HCT116 (cell line): ENCODE results near the gene KRT85. TPM values are rescaled to one million over a fixed set of nuclear protein-coding genes. Genes with fewer than 3 reads are reported as not detected.

Source experiments
- ATAC-seq: fragments of 200-7000 bp; cut with Tn5 transposase; 2 replicates; pipeline ENCODE4 v1.9.1; 2020; ENCODE audit warnings: mild to moderate bottlenecking, moderate library complexity
- BruUV-seq: library from RNA; stranded (reverse); fragments of 400-500 nt; replicated peaks from 2 replicates; lab custom pipeline; 2021; lab: Mats Ljungman, UMichigan
- CTCF ChIA-PET: fragments of 300-600 bp; sonication (Branson Sonifier 250); formaldehyde crosslinking; loops from one replicate; lab custom pipeline; 2021; ENCODE audit warnings: antibody characterized with exemption; lab: Charles Lee
- POLR2A ChIA-PET: fragments of 300-600, 350-600 bp; sonication (Branson Sonifier 250); formaldehyde crosslinking; loops from one replicate; lab custom pipeline; 2021; ENCODE audit warnings: antibody characterized with exemption; lab: Charles Lee
- RAD21 ChIA-PET, 2 experiments: fragments of 300-600 bp; sonication (Branson Sonifier 250); formaldehyde crosslinking; loops; one replicate each; lab custom pipeline; 2023; ENCODE audit warnings: low total read pairs in 2 of 2; ENCODE audit not compliant: uncharacterized antibody in 2 of 2, unreplicated experiment in 2 of 2, low non-redundant PET in 1 of 2; lab: Charles Lee
- DNase-seq: peaks from one replicate; pipeline ENCODE4 v3.0.0-alpha.2; 2010; ENCODE audit warnings: low read depth, low spot score
- H2AFZ ChIP-seq: fragments of 200-600 bp; shearing (Covaris generic), sonication (generic); 2 replicates; pipeline ENCODE4 v1.6.1; 2017; ENCODE audit warnings: low read depth, mixed run types, mixed read lengths, antibody characterized with exemption, low read length; ENCODE audit not compliant: poor library complexity, severe bottlenecking
- H3K27ac ChIP-seq: 2 replicates; pipeline ENCODE4 v1.5.1; 2012; ENCODE audit warnings: low read depth, low read length
- H3K27me3 ChIP-seq: fragments of 200-600 bp; sonication (generic); 2 replicates; pipeline ENCODE4 v1.6.1; 2016; ENCODE audit warnings: mixed run types, low read length, mixed read lengths; ENCODE audit not compliant: insufficient read depth
- H3K36me3 ChIP-seq, 2 experiments: fragments of 200-500 bp in 1 of 2; fragments of 200-600 bp in 1 of 2; sonication (Bioruptor generic) in 1 of 2; sonication (generic) in 1 of 2; 2 replicates each; pipeline versions ENCODE4 v1.5.1 to v1.6.1; 2014 to 2016; ENCODE audit warnings: low read length in 2 of 2, inconsistent platforms in 1 of 2, mixed read lengths in 1 of 2, mixed run types in 1 of 2; ENCODE audit not compliant: insufficient read depth in 2 of 2, control insufficient read depth in 1 of 2
- H3K4me1 ChIP-seq, 2 experiments: fragments of 200-600 bp in 1 of 2; sonication (generic) in 1 of 2; 2 replicates each; pipeline versions ENCODE4 v1.5.1 to v1.6.1; 2012 to 2017; ENCODE audit warnings: low read length in 2 of 2, inconsistent platforms in 1 of 2, mild to moderate bottlenecking in 1 of 2, mixed read lengths in 1 of 2, mixed run types in 1 of 2, moderate library complexity in 1 of 2; ENCODE audit not compliant: insufficient read depth in 2 of 2, control insufficient read depth in 1 of 2
- H3K4me2 ChIP-seq: fragments of 200-600 bp; sonication (generic); 2 replicates; pipeline ENCODE4 v1.6.1; 2017; ENCODE audit warnings: mixed run types, low read length, mixed read lengths
- H3K4me3 ChIP-seq, 2 experiments: fragments of 200-600 bp in 1 of 2; sonication (generic) in 1 of 2; replicated peaks in 1 of 2; 2 replicates each; pipeline ENCODE4 v1.5.1; 2011 to 2016; ENCODE audit warnings: low read length in 2 of 2, control low read depth in 1 of 2, low read depth in 1 of 2, mild to moderate bottlenecking in 1 of 2, mixed read lengths in 1 of 2, mixed run types in 1 of 2
- H3K79me2 ChIP-seq: fragments of 200-600 bp; sonication (generic); 2 replicates; pipeline ENCODE4 v1.6.1; 2017; ENCODE audit warnings: mild to moderate bottlenecking, mixed run types, low read length, moderate library complexity, mixed read lengths; ENCODE audit not compliant: insufficient read depth
- H3K9ac ChIP-seq: fragments of 200-600 bp; sonication (generic); 2 replicates; pipeline ENCODE4 v1.6.1; 2016; ENCODE audit warnings: low read length, mixed read lengths
- H3K9me2 ChIP-seq: fragments of 200-600 bp; sonication (generic), shearing (Covaris generic); 2 replicates; pipeline ENCODE4 v1.6.1; 2017; ENCODE audit warnings: mixed run types, mild to moderate bottlenecking, moderate library complexity; ENCODE audit not compliant: insufficient read depth
- H3K9me3 ChIP-seq, 2 experiments: fragments of 200-500 bp in 1 of 2; fragments of 200-600 bp in 1 of 2; sonication (Bioruptor generic) in 1 of 2; sonication (generic) in 1 of 2; 2 replicates each; pipeline ENCODE4 v1.6.1; 2014 to 2017; ENCODE audit warnings: low read length in 2 of 2, mixed read lengths in 2 of 2, inconsistent platforms in 1 of 2, low read depth in 1 of 2, mild to moderate bottlenecking in 1 of 2, mixed run types in 1 of 2, moderate library complexity in 1 of 2; ENCODE audit not compliant: control insufficient read depth in 1 of 2, insufficient read depth in 1 of 2
- H4K20me1 ChIP-seq: fragments of 200-600 bp; sonication (generic), shearing (Covaris generic); 2 replicates; pipeline ENCODE4 v1.6.1; 2017; ENCODE audit warnings: mixed run types, mild to moderate bottlenecking, moderate library complexity; ENCODE audit not compliant: insufficient read depth
- CEBPB ChIP-seq: IDR thresholded peaks from 2 replicates; pipeline ENCODE4 v1.6.1; 2012; ENCODE audit warnings: low read depth
- EGR1 ChIP-seq: IDR thresholded peaks from 2 replicates; pipeline ENCODE4 v1.6.1; 2012; ENCODE audit warnings: low read depth
- ELF1 ChIP-seq: IDR thresholded peaks from 2 replicates; pipeline ENCODE4 v1.6.1; 2012; ENCODE audit warnings: low read depth, borderline replicate concordance
- JUND ChIP-seq: IDR thresholded peaks from 2 replicates; pipeline ENCODE4 v1.6.1; 2012
- YY1 ChIP-seq: IDR thresholded peaks from 2 replicates; pipeline ENCODE4 v1.6.1; 2011; ENCODE audit warnings: low read length, low read depth, moderate library complexity, mild to moderate bottlenecking; ENCODE audit not compliant: insufficient replicate concordance; ENCODE audit errors: extremely low read depth
- intact Hi-C: fragments of 100-400 bp; cut with micrococcal nuclease; formaldehyde crosslinking; loops from 2 replicates; pipeline ENCODE4 v1.10.0; 2022
- total RNA-seq: library from RNA; stranded (reverse); gene quantifications from one replicate; pipeline ENCODE4 v1.2.1, GENCODE V29; 2021; ENCODE audit not compliant: unreplicated experiment
- TF ChIP-seq, protein P1 (sequence below), 3 experiments: fragments of 200-600 bp in 1 of 3; sonication (generic) in 1 of 3; IDR thresholded peaks in 2 of 3; conservative IDR thresholded peaks in 1 of 3; 2 replicates each; pipeline ENCODE4 v1.5.1; 2012 to 2017; ENCODE audit warnings: low read depth in 2 of 3, low read length in 2 of 3, antibody characterized with exemption in 1 of 3, borderline replicate concordance in 1 of 3, control low read depth in 1 of 3, mild to moderate bottlenecking in 1 of 3, mixed read lengths in 1 of 3, mixed run types in 1 of 3, moderate library complexity in 1 of 3; ENCODE audit not compliant: insufficient read depth in 1 of 3
- TF ChIP-seq, protein P2 (sequence below): IDR thresholded peaks from 2 replicates; pipeline ENCODE4 v1.6.1; 2012

KRT85 gene
- total RNA-seq, 1 experiment from 2014 or later = not detected

DNA sequence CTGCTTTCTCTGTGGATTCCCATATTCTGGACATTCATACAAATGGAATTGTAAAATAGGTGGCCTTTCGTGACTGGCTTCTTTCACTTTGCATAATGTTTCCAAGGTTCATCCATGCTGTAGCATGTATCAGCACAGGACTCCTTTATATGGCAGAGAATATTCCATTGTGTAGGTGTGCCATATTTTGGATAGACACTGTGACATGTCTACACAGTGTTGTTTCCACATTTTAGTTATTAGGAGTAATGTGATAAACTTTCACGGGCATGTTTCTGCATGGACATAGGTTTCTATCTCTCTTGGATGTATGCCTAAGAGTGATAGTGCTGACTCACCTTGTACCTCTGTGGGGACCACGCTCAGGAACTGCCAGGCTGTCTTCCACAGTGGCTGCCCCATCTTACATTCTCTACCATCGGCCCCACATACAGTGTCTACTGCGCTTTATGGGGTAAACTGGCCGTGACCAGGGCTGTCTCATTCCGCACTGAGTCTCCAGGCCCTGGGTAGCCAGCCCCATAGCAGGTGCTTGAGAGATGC lies 25.3 kb upstream of the KRT85 start:
- DNase-seq (no peak), ATAC-seq (no peak)
- TF ChIP-seq, protein P1, sequence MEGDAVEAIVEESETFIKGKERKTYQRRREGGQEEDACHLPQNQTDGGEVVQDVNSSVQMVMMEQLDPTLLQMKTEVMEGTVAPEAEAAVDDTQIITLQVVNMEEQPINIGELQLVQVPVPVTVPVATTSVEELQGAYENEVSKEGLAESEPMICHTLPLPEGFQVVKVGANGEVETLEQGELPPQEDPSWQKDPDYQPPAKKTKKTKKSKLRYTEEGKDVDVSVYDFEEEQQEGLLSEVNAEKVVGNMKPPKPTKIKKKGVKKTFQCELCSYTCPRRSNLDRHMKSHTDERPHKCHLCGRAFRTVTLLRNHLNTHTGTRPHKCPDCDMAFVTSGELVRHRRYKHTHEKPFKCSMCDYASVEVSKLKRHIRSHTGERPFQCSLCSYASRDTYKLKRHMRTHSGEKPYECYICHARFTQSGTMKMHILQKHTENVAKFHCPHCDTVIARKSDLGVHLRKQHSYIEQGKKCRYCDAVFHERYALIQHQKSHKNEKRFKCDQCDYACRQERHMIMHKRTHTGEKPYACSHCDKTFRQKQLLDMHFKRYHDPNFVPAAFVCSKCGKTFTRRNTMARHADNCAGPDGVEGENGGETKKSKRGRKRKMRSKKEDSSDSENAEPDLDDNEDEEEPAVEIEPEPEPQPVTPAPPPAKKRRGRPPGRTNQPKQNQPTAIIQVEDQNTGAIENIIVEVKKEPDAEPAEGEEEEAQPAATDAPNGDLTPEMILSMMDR (IDR thresholded peaks at IDR 0.05 in 2 of 3, conservative IDR thresholded peaks at IDR 0.05 in 1 of 3; ENCODE audit: borderline replicate concordance in 1 of 3, insufficient read depth in 1 of 3, low read depth in 2 of 3, low read length in 2 of 3) = no peak
- Histone ChIP-seq H4K20me1 (no peaks in the 10 kb centered on the region), H3K4me1 (peaks cover 0 to 25% of the 10 kb centered on the region in 2 experiments; a peak in 1 of 4 replicates), H3K9ac (no peak overlapping the region), H3K4me3 (no peak overlapping the region), H3K27ac (no peak overlapping the region), H3K27me3 (no peaks in the 10 kb centered on the region), H2AFZ (no peak overlapping the region), H3K9me3 (no peaks in the 10 kb centered on the region), H3K9me2 (no peaks in the 10 kb centered on the region), H3K79me2 (no peaks in the 10 kb centered on the region), H3K36me3 (no peaks in the 10 kb centered on the region), H3K4me2 (no peak overlapping the region)
- BruUV-seq = no TSS peak
- POLR2A ChIA-PET = no interaction called here
- CTCF ChIA-PET = interaction anchor here (0.7 to 2.5 kb wide), 8 partner anchors 12 to 588 kb away, joined by 3 to 10 read pairs (median 4); no protein-coding TSS in a partner anchor
- RAD21 ChIA-PET = interaction anchor here in 1 of 2 experiments (2.1 to 2.4 kb wide), 2 partner anchors 478 to 487 kb away, joined by 5 to 6 read pairs; no protein-coding TSS in a partner anchor
- intact Hi-C loops = loop anchor here (5.0 kb wide), 1 partner anchor 190 kb away; no protein-coding TSS in a partner anchor

DNA sequence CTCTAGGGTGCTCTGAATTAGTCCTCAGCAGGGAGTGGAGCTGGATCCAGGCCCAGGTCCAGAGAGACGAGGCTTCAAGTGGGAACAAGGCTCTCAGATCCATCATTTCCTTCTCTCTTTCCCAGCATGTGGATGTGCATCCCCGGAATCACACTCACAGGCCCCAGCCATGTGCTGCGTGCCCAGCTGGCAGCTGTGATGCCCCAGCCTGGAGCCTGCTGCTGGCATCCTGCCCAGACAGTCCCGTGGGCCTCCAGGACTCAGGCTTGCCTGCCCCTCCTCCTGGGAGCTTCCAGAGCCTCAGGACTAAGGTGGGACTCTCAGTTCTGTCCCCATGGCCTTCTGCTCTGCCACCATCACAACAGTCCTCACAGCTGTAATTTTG lies 24.3 kb upstream of the KRT85 start:
- Histone ChIP-seq H3K4me1 (peaks cover 0 to 25% of the 10 kb centered on the region in 2 experiments; a peak in 1 of 4 replicates), H3K79me2 (no peaks in the 10 kb centered on the region), H3K9me2 (no peaks in the 10 kb centered on the region), H3K4me2 (no peak overlapping the region), H4K20me1 (no peaks in the 10 kb centered on the region), H3K27me3 (no peaks in the 10 kb centered on the region), H3K27ac (no peak overlapping the region), H3K9me3 (no peaks in the 10 kb centered on the region), H3K36me3 (no peaks in the 10 kb centered on the region), H2AFZ (peak overlapping the region; percentile 38), H3K9ac (no peak overlapping the region), H3K4me3 (no peak overlapping the region)
- no peak for DNase-seq
- POLR2A ChIA-PET = interaction anchor here (1.7 kb wide), 1 partner anchor 479 kb away, joined by 5 read pairs; no protein-coding TSS in a partner anchor
- RAD21 ChIA-PET = interaction anchor here in 1 of 2 experiments (2.1 to 2.4 kb wide), 2 partner anchors 479 to 488 kb away, joined by 5 to 6 read pairs; no protein-coding TSS in a partner anchor
- no TSS peak for BruUV-seq
- intact Hi-C loops = loop anchor here (1.0 to 5.0 kb wide), 3 partner anchors 191 to 489 kb away; no protein-coding TSS in a partner anchor
- CTCF ChIA-PET = interaction anchor here (0.6 to 2.5 kb wide), 9 partner anchors 11 to 589 kb away, joined by 3 to 10 read pairs (median 4); no protein-coding TSS in a partner anchor
- TF ChIP-seq CEBPB = no peak
- TF ChIP-seq ELF1 = no peak
- TF ChIP-seq EGR1 = no peak
- no peak for TF ChIP-seq YY1
- TF ChIP-seq, protein P2, sequence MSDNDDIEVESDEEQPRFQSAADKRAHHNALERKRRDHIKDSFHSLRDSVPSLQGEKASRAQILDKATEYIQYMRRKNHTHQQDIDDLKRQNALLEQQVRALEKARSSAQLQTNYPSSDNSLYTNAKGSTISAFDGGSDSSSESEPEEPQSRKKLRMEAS = no peak
- no peak for TF ChIP-seq JUND
- no peak for ATAC-seq
